ENCODE results near the gene CNOT11. TPM values are rescaled to one million over a fixed set of nuclear protein-coding genes. Genes with fewer than 3 reads are reported as not detected.
A peak's percentile ranks its signal among the peaks of the same experiment; 100 is the strongest.
"Not testable (repeated sequence)": the region's sequence is repeated elsewhere in the genome, so short reads cannot be mapped to it uniquely, and the experiment has no call there.

Gene CNOT11
- total RNA-seq, 1 donor from 2014 or later = 73.6 TPM

GRCh38 chr2:101232770-101233169 lies 19.9 kb upstream of the CNOT11 start:
- no peak overlapping the region for H3K4me3 Mint-ChIP-seq (ENCODE audit: low read depth)
- no peak for TF ChIP-seq CTCF (IDR thresholded peaks at IDR 0.05; ENCODE audit: unreplicated experiment)
- no peaks in the 10 kb centered on the region for H3K27me3 Mint-ChIP-seq
- peaks cover 25% of the 10 kb centered on the region for H3K36me3 Mint-ChIP-seq (ENCODE audit: insufficient read depth)
- DNase-seq (ENCODE audit: low spot score, unreplicated experiment) = no peak
- H3K27ac Mint-ChIP-seq = no peak overlapping the region
- peaks cover 25% of the 10 kb centered on the region for H3K9me3 Mint-ChIP-seq (ENCODE audit: low read depth)
- H3K4me1 Mint-ChIP-seq (ENCODE audit: low read depth) = peaks cover 2% of the 10 kb centered on the region

DNA sequence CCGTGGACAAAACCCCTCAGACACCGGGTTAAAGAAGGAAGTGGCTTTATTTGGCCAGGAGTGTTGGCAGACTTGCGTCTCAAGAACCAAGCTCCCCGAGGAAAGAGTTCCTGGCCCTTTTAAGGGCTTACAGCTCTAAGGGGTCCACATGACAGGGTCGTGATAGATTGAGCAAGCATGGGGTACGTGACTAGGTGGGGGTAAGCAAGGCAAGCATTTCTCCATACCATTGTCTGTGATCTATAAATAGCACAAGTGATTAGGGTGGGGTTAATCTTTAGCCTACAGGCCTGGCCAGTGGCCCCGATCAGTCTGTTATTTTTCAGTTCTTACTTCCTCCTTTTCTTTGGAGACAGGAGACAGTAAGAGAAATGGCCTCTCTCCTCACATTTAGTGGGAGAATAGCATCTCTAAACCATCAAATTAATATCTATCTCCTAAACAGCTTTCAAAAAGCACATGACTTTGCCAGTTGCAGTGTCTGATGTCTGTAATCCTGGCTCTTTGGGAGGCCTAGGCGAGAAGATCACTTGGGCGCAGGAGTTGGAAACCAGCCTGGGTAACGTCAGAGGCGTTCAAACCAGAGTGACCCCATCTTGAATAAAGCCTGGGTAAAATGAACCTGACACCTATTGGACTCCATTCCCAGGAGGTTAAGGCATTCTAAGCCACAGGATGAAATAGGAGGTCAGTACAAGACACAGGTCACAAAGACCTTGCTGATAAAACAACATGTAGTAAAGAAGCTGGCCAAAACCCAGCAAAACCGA lies 18.3 kb upstream of the CNOT11 start:
- H3K9me3 Mint-ChIP-seq (ENCODE audit: low read depth) = peaks cover 36% of the 10 kb centered on the region
- peaks cover 13% of the 10 kb centered on the region for H3K4me1 Mint-ChIP-seq (ENCODE audit: low read depth)
- H3K36me3 Mint-ChIP-seq (ENCODE audit: insufficient read depth) = peaks cover 33% of the 10 kb centered on the region
- no peak overlapping the region for H3K4me3 Mint-ChIP-seq (ENCODE audit: low read depth)
- H3K27ac Mint-ChIP-seq = no peak overlapping the region
- no peak for DNase-seq (ENCODE audit: low spot score, unreplicated experiment)
- TF ChIP-seq CTCF (IDR thresholded peaks at IDR 0.05; ENCODE audit: unreplicated experiment) = no peak
- H3K27me3 Mint-ChIP-seq = no peaks in the 10 kb centered on the region

GRCh38 chr2:101235956-101236355 lies 16.7 kb upstream of the CNOT11 start:
- Mint-ChIP-seq H3K9me3 (ENCODE audit: low read depth) (peaks cover 37% of the 10 kb centered on the region), H3K4me1 (ENCODE audit: low read depth) (peaks cover 26% of the 10 kb centered on the region), H3K36me3 (ENCODE audit: insufficient read depth) (peaks cover 34% of the 10 kb centered on the region)
- not testable (repeated sequence) for H3K27me3 Mint-ChIP-seq; H3K4me3 Mint-ChIP-seq (ENCODE audit: low read depth); DNase-seq (ENCODE audit: low spot score, unreplicated experiment); H3K27ac Mint-ChIP-seq

DNA sequence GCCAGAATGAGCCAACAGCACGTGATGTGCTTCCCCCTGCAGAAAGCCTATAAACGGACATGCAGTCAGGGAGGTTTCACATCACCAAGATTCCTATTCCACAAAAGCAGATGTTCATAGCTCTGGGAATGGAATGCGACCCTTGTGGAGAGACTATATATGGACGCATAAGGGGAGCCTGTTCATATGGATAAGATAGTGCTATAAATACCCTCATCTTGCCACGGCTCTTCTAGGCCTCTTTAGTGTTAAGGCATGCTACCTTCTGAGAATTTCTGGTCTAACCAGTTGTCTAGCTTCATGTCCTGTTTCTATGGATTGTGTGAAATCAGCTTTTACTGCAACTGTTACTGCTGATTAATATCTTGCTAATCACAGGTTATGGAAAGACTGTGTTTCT lies 14.7 kb upstream of the CNOT11 start:
- not testable (repeated sequence) for DNase-seq (ENCODE audit: low spot score, unreplicated experiment); H3K4me3 Mint-ChIP-seq (ENCODE audit: low read depth); H3K27me3 Mint-ChIP-seq
- Mint-ChIP-seq H3K36me3 (ENCODE audit: insufficient read depth) (peaks cover 32% of the 10 kb centered on the region), H3K4me1 (ENCODE audit: low read depth) (peaks cover 40% of the 10 kb centered on the region), H3K27ac (peak overlapping the region; percentile 99), H3K9me3 (ENCODE audit: low read depth) (peaks cover 33% of the 10 kb centered on the region)

DNA sequence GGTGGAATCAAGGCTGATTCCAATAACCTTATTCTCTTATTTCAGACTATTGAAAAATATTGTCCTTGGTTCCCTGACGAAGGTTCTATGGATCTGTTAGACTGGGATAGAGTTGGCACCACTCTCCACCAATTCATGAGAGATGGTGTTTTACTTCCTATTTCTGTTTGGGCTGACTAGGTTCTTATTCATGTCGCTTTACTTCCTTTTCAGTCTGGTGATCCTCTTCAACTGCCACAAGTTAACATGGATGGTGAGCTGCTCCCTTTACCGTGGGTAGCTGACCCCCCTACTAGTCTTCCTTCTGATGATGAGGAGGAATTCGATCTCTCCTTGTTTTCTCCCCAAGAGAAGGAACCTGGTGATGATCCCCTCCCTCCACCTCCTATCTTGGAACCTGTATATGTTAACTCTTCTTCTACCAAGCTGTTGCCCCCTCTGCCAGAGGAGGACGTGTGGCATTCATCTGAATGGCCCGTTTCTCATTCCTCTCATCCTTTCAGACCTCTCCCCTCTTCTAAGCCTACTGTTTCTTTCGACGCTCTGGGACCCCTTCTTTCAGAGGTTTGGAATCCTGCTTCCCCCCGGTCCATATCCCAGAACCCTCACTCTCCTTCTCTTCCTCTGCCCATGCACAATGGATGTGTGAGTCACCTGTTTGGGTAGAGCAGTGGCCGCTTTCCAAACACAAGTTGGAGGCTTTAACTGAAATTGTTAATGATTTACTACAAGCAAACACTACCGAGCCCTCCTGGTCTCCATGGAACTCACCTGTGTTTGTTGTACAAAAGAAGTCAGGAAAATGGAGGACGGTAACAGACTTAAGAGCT lies 13.5 kb upstream of the CNOT11 start:
- Mint-ChIP-seq H3K36me3 (ENCODE audit: insufficient read depth) (peaks cover 28% of the 10 kb centered on the region), H3K9me3 (ENCODE audit: low read depth) (peaks cover 32% of the 10 kb centered on the region), H3K27me3 (no peaks in the 10 kb centered on the region), H3K27ac (peak overlapping the region; percentile 99), H3K4me1 (ENCODE audit: low read depth) (peaks cover 43% of the 10 kb centered on the region), H3K4me3 (ENCODE audit: low read depth) (peak overlapping the region; percentile 64)
- peak; percentile 44 for DNase-seq (ENCODE audit: low spot score, unreplicated experiment)
- no peak for TF ChIP-seq CTCF (IDR thresholded peaks at IDR 0.05; ENCODE audit: unreplicated experiment)

- H3K36me3 Mint-ChIP-seq (ENCODE audit: insufficient read depth) = peaks cover 25% of the 10 kb centered on the region
- peaks cover 47% of the 10 kb centered on the region for H3K4me1 Mint-ChIP-seq (ENCODE audit: low read depth)
- not testable (repeated sequence) for H3K27me3 Mint-ChIP-seq; DNase-seq (ENCODE audit: low spot score, unreplicated experiment)
- H3K9me3 Mint-ChIP-seq (ENCODE audit: low read depth) = peaks cover 28% of the 10 kb centered on the region
- H3K4me3 Mint-ChIP-seq (ENCODE audit: low read depth) = peak overlapping the region; percentile 64
- peak overlapping the region; percentile 99 for H3K27ac Mint-ChIP-seq
Measured at GRCh38 chr2:101239760-101240118, 12.9 kb upstream of the CNOT11 start.

Data from progenitor cell of endocrine pancreas (in vitro differentiated cells).